HG03095 (cell line): ENCODE results near the gene STARD3.
"Not testable (repeated sequence)": the region's sequence is repeated elsewhere in the genome, so short reads cannot be mapped to it uniquely, and the experiment has no call there.

Experiments used
- ATAC-seq: cut with Tn5 transposase; IDR thresholded peaks from one replicate; pipeline ENCODE4 v1.9.1; 2021; ENCODE audit warnings: moderate library complexity; ENCODE audit not compliant: unreplicated experiment

Gene STARD3

GRCh38 chr17:39687101-39687545, 50.2 kb downstream of the STARD3 start:
- no peak for ATAC-seq

GRCh38 chr17:39687546-39688474, 50.9 kb downstream of the STARD3 start, which contains the start of gene PGAP3:
Gene PGAP3, minus strand, starts transcription at chr17:39688057. Its CDS starts 43 bp downstream, at chr17:39688014.
- peak; percentile 84 for ATAC-seq

GRCh38 chr17:39688475-39688835, 51.5 kb downstream of the STARD3 start:
- ATAC-seq: no peak

- no peak for ATAC-seq
Measured at GRCh38 chr17:39688945-39689344, 52.0 kb downstream of the STARD3 start.

- no peak for ATAC-seq
Measured at GRCh38 chr17:39694593-39694992, 57.6 kb downstream of the STARD3 start.

GRCh38 chr17:39695089-39695474, 58.1 kb downstream of the STARD3 start:
- no peak for ATAC-seq

GRCh38 chr17:39696731-39697130, 59.8 kb downstream of the STARD3 start:
- no peak for ATAC-seq

- ATAC-seq: no peak
Measured at GRCh38 chr17:39697961-39698360, 61.0 kb downstream of the STARD3 start.

GRCh38 chr17:39699157-39699817, 62.3 kb downstream of the STARD3 start:
- not testable (repeated sequence) for ATAC-seq

- ATAC-seq: no peak
Measured at GRCh38 chr17:39699818-39700147, 62.8 kb downstream of the STARD3 start, which contains the start of gene ERBB2. Gene ERBB2, plus strand, starts transcription at chr17:39700064. Its CDS starts 175 bp downstream, at chr17:39700239.

- ATAC-seq: no peak
Measured at GRCh38 chr17:39700148-39700987, 63.4 kb downstream of the STARD3 start.

- ATAC-seq: no peak
Measured at GRCh38 chr17:39701012-39701783, 64.3 kb downstream of the STARD3 start.

GRCh38 chr17:39701784-39702422, 65.0 kb downstream of the STARD3 start:
- ATAC-seq: no peak

GRCh38 chr17:39702901-39703893, 66.3 kb downstream of the STARD3 start:
- no peak for ATAC-seq

GRCh38 chr17:39703913-39704312, 67.0 kb downstream of the STARD3 start:
- ATAC-seq: no peak

GRCh38 chr17:39704821-39705551, 68.0 kb downstream of the STARD3 start:
- no peak for ATAC-seq

GRCh38 chr17:39705786-39706348, 68.9 kb downstream of the STARD3 start:
- ATAC-seq: no peak

- ATAC-seq: no peak
Measured at GRCh38 chr17:39706383-39706782, 69.4 kb downstream of the STARD3 start.
